ENCODE measurements around the gene ARFGAP1. TPM values are rescaled to one million over a fixed set of nuclear protein-coding genes. Genes with fewer than 3 reads are reported as not detected.

ARFGAP1 gene
- total and polyA plus RNA-seq, 2 of the 4 experiments (the other 2 are of a cell fraction), result 59.1 to 194 TPM

GRCh38 chr20:63254606-63255384, 17.8 kb upstream of the ARFGAP1 start:
- Histone ChIP-seq H3K18ac (ENCODE audit: low read depth, low read length) (no peak overlapping the region), H3K36me3 (ENCODE audit: control insufficient read depth, insufficient read depth, low read length) (no peaks in the 10 kb centered on the region), H3K4ac (ENCODE audit: low read depth, low read length) (no peak overlapping the region), H2AK5ac (ENCODE audit: low read depth, low read length) (no peak overlapping the region), H3K56ac (ENCODE audit: extremely low read depth, insufficient read depth, low read length) (no peak overlapping the region), H2AK9ac (replicated peaks; ENCODE audit: low read depth, low read length, poor library complexity) (no peak overlapping the region), H3K4me1 (ENCODE audit: control insufficient read depth, insufficient read depth, low read length) (no peaks in the 10 kb centered on the region), H2AFZ (replicated peaks; ENCODE audit: low read length, poor library complexity) (no peak overlapping the region), H3K27ac (ENCODE audit: insufficient read depth, low read length) (no peak overlapping the region), H4K8ac (ENCODE audit: low read depth in 2 of 2, low read length in 2 of 2) (no peak overlapping the region), H4K20me1 (ENCODE audit: insufficient read depth, low read length) (no peaks in the 10 kb centered on the region; the same call in 1 of the 2 replicates), H3K9ac (ENCODE audit: low read depth, low read length) (no peak overlapping the region), H3K27me3 (ENCODE audit: control insufficient read depth, insufficient read depth, low read length) (peaks cover 84% of the 10 kb centered on the region), H3K14ac (replicated peaks; ENCODE audit: low read depth, low read length) (no peak overlapping the region), H3K9me1 (ENCODE audit: insufficient read depth, low read length) (no peaks in the 10 kb centered on the region), H2BK5ac (ENCODE audit: low read depth, low read length, poor library complexity, severe bottlenecking) (no peak overlapping the region), H3K23ac (ENCODE audit: low read depth, low read length) (no peak overlapping the region), H2BK120ac (ENCODE audit: low read depth, low read length) (no peak overlapping the region), H3K4me3 (ENCODE audit: insufficient read depth, low read depth, low read length) (no peak overlapping the region), H3K4me2 (ENCODE audit: low read depth, low read length) (no peak overlapping the region), H3K79me1 (ENCODE audit: low read depth in 1 of 2, low read length in 2 of 2) (no peaks in the 10 kb centered on the region), H2BK15ac (ENCODE audit: low read depth, low read length) (no peak overlapping the region), H2BK20ac (ENCODE audit: low read depth, low read length) (no peak overlapping the region), H4K5ac (ENCODE audit: low read depth, low read length) (no peak overlapping the region), H4K91ac (ENCODE audit: insufficient read depth, low read depth, low read length) (no peak overlapping the region), H3K9me3 (ENCODE audit: control insufficient read depth, insufficient read depth, low read length) (peaks cover 2% of the 10 kb centered on the region; the same call in 1 of the 2 replicates)
- no TSS peak for BruUV-seq (replicated peaks)
- DNase-seq (no peak), ATAC-seq (ENCODE audit: low read depth) (no peak)
- WGBS, 2 experiments (ENCODE audit: extremely low coverage in 2 of 2, insufficient read length in 1 of 2), result 14% methylated on average over 25 of the region's 56 CpGs; no CpG with 5 or more reads in 1 of the 2 experiments
- ChIA-PET CTCF (interaction anchor here (1.7 kb wide), 1 partner anchor 31 kb away, joined by 5 read pairs; no protein-coding TSS in a partner anchor), POLR2A (ENCODE audit: unreplicated experiment) (no interaction called here)
- intact Hi-C loops (cut with micrococcal nuclease), result no loop called here
- in situ Hi-C loops (cut with MboI; ENCODE audit: low sequenced_read_pairs), result no loop called here
- TF ChIP-seq RAD21 (IDR thresholded peaks at IDR 0.05; ENCODE audit: low read length) (no peak), RCOR1 (IDR thresholded peaks at IDR 0.05; ENCODE audit: insufficient replicate concordance, low read length) (no peak), MAFK (IDR thresholded peaks at IDR 0.05; ENCODE audit: low read depth, low read length) (no peak), RFX5 (IDR thresholded peaks at IDR 0.05; ENCODE audit: low read depth, low read length) (no peak), USF2 (IDR thresholded peaks at IDR 0.05; ENCODE audit: low read depth, low read length) (no peak), CEBPB (IDR thresholded peaks at IDR 0.05; ENCODE audit: low read depth, low read length) (no peak), SMC3 (IDR thresholded peaks at IDR 0.05; ENCODE audit: low read depth, low read length) (no peak), CHD1 (IDR thresholded peaks at IDR 0.05; ENCODE audit: low read depth, low read length) (no peak), POLR2A (IDR thresholded peaks at IDR 0.05; ENCODE audit: low read depth, low read length) (no peak), MXI1 (IDR thresholded peaks at IDR 0.05; ENCODE audit: borderline replicate concordance, low read depth, low read length) (no peak), MAZ (IDR thresholded peaks at IDR 0.05; ENCODE audit: borderline replicate concordance, low read depth, low read length) (no peak)
- TF ChIP-seq, protein P1, sequence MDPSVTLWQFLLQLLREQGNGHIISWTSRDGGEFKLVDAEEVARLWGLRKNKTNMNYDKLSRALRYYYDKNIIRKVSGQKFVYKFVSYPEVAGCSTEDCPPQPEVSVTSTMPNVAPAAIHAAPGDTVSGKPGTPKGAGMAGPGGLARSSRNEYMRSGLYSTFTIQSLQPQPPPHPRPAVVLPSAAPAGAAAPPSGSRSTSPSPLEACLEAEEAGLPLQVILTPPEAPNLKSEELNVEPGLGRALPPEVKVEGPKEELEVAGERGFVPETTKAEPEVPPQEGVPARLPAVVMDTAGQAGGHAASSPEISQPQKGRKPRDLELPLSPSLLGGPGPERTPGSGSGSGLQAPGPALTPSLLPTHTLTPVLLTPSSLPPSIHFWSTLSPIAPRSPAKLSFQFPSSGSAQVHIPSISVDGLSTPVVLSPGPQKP (IDR thresholded peaks at IDR 0.05; ENCODE audit: borderline replicate concordance, low read depth, low read length), result no peak
- dilution Hi-C loops (cut with HindIII; ENCODE audit: low sequenced_read_pairs, unreplicated experiment), result no loop called here
